PFSK-1 (cell line): ENCODE data around the gene USP5.

Experiments
- FOXP2 ChIP-seq: optimal IDR thresholded peaks from 2 replicates; pipeline ENCODE3; 2011; ENCODE audit warnings: borderline replicate concordance, control low read depth, inconsistent platforms; ENCODE audit not compliant: insufficient read depth; ENCODE audit errors: extremely low read length, extremely low read depth
- POLR2AphosphoS5 ChIP-seq: IDR thresholded peaks from 2 replicates; pipeline ENCODE4 v1.6.1; 2012; ENCODE audit warnings: low read depth, mild to moderate bottlenecking, control low read depth, low read length, moderate library complexity
- SIN3A ChIP-seq: IDR thresholded peaks from 2 replicates; pipeline ENCODE4 v1.6.1; 2012; ENCODE audit warnings: mild to moderate bottlenecking, low read length, moderate library complexity, borderline replicate concordance; ENCODE audit not compliant: insufficient read depth
- TAF1 ChIP-seq: IDR thresholded peaks from 2 replicates; pipeline ENCODE4 v1.6.1; 2012; ENCODE audit warnings: low read length, control low read depth, borderline replicate concordance; ENCODE audit not compliant: insufficient read depth
- TF ChIP-seq, protein P1 (sequence below), 2 experiments: IDR thresholded peaks; 2 replicates each; pipeline versions ENCODE4 v1.6.1 to v1.8.0; 2011 to 2012; ENCODE audit warnings: low read depth in 2 of 2, low read length in 2 of 2, control low read depth in 1 of 2, inconsistent platforms in 1 of 2, mild to moderate bottlenecking in 1 of 2, moderate library complexity in 1 of 2; ENCODE audit not compliant: insufficient read depth in 1 of 2

Gene USP5

DNA sequence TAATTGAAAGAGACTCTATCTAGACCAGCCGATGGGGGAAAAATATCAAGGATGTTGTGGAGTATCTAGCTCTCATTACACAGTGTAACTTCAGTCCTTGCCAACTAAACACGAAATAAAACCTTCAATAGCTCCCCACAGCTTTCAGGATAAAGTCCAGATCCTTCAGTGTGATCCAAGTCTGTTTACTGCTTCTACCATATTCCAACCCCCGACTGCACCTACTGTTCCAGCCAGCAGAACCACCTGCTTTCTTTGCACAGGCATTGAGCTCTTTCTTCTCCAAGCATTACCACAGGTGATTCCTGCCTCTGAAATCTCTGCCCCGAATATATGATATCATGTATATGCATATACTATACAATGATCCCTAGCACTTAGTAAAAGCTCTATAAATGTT lies 50.5 kb downstream of the USP5 start:
- no peak for TF ChIP-seq FOXP2
- no peak for TF ChIP-seq POLR2AphosphoS5
- TF ChIP-seq SIN3A: no peak
- TF ChIP-seq, protein P1, sequence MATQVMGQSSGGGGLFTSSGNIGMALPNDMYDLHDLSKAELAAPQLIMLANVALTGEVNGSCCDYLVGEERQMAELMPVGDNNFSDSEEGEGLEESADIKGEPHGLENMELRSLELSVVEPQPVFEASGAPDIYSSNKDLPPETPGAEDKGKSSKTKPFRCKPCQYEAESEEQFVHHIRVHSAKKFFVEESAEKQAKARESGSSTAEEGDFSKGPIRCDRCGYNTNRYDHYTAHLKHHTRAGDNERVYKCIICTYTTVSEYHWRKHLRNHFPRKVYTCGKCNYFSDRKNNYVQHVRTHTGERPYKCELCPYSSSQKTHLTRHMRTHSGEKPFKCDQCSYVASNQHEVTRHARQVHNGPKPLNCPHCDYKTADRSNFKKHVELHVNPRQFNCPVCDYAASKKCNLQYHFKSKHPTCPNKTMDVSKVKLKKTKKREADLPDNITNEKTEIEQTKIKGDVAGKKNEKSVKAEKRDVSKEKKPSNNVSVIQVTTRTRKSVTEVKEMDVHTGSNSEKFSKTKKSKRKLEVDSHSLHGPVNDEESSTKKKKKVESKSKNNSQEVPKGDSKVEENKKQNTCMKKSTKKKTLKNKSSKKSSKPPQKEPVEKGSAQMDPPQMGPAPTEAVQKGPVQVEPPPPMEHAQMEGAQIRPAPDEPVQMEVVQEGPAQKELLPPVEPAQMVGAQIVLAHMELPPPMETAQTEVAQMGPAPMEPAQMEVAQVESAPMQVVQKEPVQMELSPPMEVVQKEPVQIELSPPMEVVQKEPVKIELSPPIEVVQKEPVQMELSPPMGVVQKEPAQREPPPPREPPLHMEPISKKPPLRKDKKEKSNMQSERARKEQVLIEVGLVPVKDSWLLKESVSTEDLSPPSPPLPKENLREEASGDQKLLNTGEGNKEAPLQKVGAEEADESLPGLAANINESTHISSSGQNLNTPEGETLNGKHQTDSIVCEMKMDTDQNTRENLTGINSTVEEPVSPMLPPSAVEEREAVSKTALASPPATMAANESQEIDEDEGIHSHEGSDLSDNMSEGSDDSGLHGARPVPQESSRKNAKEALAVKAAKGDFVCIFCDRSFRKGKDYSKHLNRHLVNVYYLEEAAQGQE (IDR thresholded peaks at IDR 0.05; ENCODE audit: insufficient read depth in 1 of 2, low read depth in 2 of 2, low read length in 2 of 2): no peak
- no peak for TF ChIP-seq TAF1

DNA sequence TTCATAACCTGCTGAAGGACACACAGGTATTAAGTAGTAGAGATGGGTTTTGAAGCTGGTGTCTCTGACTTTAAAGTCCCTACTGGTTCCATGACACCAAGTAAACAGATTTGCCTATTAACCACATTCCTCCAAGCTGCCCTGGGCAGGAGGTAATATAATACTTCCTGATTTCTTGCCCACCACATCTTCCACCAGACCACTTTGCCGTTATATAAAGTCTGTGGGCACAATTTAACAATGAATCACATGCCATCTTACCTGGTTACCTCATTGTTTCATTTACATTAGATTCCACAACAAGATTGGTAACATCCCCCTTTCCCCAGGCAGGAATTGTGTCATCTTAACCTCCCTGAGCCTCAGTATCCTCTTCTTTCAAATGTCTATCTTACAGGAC lies 51.8 kb downstream of the USP5 start:
- TF ChIP-seq SIN3A: no peak
- TF ChIP-seq TAF1: no peak
- TF ChIP-seq, protein P1 (IDR thresholded peaks at IDR 0.05; ENCODE audit: insufficient read depth in 1 of 2, low read depth in 2 of 2, low read length in 2 of 2): no peak
- TF ChIP-seq POLR2AphosphoS5: no peak
- TF ChIP-seq FOXP2: no peak

DNA sequence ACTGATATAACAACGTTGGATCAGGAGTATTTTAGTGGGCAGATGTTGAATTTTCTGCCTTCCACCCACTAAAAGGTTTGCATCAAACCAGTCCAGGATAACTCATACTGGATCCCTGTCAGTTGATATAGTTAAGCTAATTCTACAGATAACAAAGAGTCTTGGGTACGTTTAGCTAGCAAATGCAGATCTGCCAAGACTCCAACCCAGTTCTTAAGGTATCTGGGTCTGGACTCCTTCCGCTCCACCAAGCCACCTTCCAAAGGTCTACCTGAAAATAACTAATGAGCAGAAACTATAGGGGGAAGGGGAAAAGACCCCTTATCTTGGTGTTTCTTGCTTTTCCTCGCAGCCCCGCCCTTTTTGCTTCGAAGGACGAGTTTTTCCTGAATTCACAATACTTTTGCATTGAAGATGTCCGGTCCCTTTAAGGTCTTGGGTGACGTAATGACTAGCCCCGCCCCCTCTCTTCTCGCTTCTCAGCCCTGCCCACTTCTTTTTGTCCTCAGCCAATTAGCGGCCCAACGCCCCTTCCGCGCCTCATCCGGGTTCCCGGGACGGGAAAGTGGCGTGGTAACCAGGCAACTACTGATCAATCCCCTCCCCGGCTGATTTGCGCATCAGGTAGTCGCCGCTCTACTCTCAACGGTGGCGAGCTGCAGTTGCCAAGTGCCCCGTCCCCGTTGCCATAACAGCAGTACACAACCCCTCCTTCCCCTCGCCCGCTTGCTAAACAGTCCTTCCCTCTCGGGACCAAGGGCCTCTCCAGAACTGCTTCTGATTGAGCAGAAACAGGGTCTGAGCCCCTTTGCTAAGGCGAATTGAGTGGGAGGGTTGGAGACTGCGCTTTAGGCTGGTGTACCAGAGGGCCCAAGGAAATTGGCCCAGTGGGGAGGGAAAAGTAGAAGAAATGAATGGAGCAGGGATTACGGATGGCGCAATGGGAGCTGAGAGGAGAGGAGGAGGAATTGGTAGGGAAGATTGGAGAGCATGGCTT lies 52.6 kb downstream of the USP5 start, which contains the start of gene LRRC23:
Gene LRRC23 (plus strand): TSS at position 543 of the 997 bp plus-strand sequence. CDS start 812 bp downstream, outside the sequence.
- no peak for TF ChIP-seq TAF1
- TF ChIP-seq FOXP2: no peak
- no peak for TF ChIP-seq SIN3A
- no peak for TF ChIP-seq POLR2AphosphoS5
- TF ChIP-seq, protein P1 (IDR thresholded peaks at IDR 0.05; ENCODE audit: insufficient read depth in 1 of 2, low read depth in 2 of 2, low read length in 2 of 2): no peak

DNA sequence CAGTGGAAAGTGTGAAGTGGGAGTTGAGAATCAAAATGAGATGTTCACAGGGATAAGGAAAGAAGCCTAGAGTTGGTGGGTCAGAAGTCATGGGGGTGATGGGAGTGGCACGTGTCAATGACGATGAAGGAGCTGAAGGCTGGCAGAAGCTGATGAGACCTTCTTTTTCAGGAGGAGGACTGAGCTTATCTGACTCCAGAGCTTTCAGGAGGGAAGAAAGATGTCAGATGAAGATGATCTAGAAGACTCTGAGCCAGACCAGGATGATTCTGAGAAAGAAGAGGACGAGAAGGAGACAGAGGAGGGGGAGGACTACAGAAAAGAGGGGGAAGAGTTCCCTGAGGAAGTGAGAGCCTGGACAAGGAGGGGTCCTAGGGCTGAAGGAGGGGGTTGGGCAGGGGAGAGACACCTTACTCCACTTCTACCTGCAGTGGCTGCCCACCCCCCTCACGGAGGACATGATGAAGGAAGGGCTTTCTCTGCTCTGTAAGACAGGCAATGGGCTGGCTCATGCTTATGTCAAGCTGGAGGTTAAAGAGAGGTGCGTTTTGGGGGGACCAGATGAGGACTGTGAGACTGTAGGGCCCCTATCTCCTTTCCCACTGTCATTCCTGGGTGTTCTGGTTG lies 53.6 kb downstream of the USP5 start:
- TF ChIP-seq, protein P1 (IDR thresholded peaks at IDR 0.05; ENCODE audit: insufficient read depth in 1 of 2, low read depth in 2 of 2, low read length in 2 of 2): no peak
- TF ChIP-seq FOXP2: no peak
- TF ChIP-seq SIN3A: no peak
- TF ChIP-seq TAF1: no peak
- no peak for TF ChIP-seq POLR2AphosphoS5
